DMS53 (cell line): ENCODE data around the gene APBB2.
A peak's percentile ranks its signal among the peaks of the same experiment; 100 is the strongest.
"Not testable (repeated sequence)": the region's sequence is repeated elsewhere in the genome, so short reads cannot be mapped to it uniquely, and the experiment has no call there.

ENCODE experiments used
- DNase-seq: peaks from one replicate; lab custom pipeline; 2025; lab: John Stamatoyannopoulos, UW

APBB2 gene

GRCh38 chr4:40825014-40825838 lies 389.1 kb downstream of the APBB2 start:
- DNase-seq, result peak; percentile 51

DNA sequence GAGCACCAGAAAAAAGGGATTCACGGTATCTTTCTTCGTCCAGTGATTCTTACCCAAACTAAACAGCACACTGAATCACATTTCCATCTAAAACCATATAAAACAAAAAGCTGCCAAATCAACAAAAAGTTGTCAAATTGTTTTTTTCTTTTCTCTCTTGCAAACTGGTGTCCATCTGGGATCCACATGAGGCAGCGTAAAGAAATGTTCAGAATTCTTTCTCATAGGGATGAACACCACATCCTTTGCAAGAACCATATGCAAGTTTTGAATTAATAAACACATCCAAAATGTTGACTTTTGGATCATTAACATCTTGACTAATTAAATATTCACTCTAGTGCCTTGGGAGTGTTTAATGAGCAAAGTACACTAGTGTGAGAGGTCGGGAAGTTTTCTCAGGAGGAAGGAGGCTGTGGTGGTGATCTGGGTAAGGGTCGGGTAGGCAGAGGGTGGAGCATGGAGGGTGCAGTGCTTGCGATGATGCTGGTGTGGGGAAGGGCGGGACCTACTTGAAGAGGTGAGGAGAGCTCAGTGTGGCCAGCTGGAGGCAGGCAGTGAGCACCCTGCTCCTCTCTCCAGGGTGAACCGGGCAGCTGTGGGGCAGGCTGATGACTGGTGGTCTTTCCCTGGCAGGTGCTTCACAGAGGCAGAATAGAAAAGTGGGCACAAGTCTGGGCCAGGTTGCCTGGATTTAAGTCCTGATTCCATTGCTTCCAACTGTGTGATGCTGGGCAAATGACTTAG lies 391.7 kb downstream of the APBB2 start:
- no peak for DNase-seq

- no peak for DNase-seq
Measured at GRCh38 chr4:40820101-40820500, 394.2 kb downstream of the APBB2 start.

GRCh38 chr4:40817157-40817556 lies 397.2 kb downstream of the APBB2 start:
- DNase-seq, result not testable (repeated sequence)

- no peak for DNase-seq
Measured at GRCh38 chr4:40812856-40813255, 401.5 kb downstream of the APBB2 start.

DNA sequence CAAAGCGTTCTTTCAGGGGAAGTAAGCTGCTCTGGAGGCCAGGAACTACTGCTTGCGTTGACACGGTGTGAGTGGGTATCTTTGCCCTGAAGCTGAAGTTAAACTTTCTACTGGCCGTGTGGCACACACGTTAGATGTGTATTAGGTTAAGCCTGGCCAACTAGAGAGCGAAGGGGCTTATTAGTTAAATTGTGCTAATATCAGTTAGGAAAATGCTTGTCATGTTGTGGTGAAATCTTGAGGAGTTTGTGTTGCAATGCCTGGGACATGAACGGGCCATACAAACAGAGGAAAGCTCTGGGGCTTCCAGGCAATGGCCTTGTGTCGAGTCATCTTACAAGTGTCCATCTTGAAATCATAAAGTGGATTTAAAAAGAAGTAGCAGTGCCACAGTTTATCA lies 402.0 kb downstream of the APBB2 start:
- DNase-seq, result no peak

DNA sequence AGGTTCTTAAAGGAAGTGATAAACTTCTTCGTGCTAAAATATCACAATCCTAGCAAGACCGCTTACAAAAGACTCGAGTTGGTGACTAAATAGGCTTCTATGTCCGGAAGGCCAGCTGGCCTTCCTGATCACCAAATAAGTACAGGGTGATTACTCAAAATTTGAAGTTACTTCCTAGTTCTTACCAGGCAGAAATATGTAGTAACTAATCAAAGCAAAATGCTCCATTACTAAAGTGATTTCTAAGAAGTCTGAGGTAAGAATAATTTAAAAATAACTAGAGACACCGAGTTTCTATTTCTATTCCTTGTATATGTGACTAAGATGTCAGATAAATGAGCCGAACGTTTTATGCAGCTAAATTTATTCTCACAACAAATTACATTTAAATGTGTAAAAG lies 402.4 kb downstream of the APBB2 start:
- no peak for DNase-seq

- DNase-seq, result no peak
Measured at GRCh38 chr4:40808926-40809457, 405.4 kb downstream of the APBB2 start.

DNA sequence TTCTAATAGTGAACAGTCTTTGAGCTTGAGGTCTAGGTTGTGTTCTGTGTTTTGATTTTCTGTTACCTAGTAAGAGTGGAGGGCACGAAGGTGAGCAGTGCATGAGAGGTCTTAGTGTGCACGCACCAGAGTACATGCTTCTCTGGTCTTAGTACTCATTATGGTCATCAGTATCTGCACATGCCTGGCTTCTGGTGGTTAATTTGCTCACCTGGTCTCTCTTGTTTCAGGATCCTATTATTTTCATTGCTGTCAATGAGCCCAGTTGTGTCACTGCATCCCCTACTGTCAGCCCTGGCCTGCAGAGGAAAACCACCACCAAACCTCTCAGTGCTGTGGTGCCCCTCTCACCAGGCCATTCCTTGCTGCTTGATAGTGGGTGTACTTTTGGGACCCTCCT lies 409.7 kb downstream of the APBB2 start:
- no peak for DNase-seq

- no peak for DNase-seq
Measured at GRCh38 chr4:40800064-40800463, 414.3 kb downstream of the APBB2 start.

- DNase-seq, result no peak
Measured at GRCh38 chr4:40789771-40790170, 424.6 kb downstream of the APBB2 start.

GRCh38 chr4:40789031-40789430 lies 425.3 kb downstream of the APBB2 start:
- DNase-seq, result no peak

DNA sequence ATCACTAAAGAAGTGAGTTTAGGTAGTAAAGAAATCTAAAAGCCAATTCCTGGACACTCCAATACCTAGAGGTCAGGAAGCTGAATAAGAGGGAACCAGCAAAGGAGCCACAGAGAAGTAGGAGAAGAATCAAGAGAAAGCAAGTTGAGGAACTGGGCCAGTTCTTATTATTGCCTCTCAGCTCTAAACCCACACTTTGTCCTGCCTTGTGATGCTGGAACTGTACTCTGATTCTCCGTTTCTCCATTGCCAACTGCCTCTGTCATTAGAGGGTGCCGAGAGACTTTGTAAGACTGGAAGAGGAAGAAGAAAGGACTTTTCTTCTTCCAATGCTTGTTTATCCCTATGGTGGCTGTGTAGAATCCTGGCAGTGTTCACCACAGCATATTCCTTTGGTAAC lies 426.0 kb downstream of the APBB2 start:
- no peak for DNase-seq

DNA sequence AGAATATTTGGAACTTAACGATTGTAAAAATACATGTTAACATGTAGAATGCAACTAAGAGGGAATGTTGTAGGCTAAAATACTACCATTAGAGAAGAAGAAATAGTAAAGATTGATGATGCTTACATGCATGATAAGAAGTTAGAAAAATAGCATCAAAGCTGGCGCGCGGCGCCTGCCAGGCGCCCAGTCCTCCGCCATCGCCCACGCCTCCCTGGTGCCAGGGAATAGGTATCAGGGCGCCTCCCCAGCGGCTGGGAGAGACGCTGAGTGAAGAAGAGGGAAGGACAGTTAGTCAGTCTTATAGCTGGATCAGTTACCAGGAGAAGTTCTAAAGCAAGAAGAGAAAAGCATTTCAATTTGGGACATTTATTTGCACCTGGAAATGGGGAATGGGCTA lies 428.6 kb downstream of the APBB2 start:
- DNase-seq, result no peak

- no peak for DNase-seq
Measured at GRCh38 chr4:40782876-40783275, 431.5 kb downstream of the APBB2 start.

GRCh38 chr4:40778090-40778489 lies 436.3 kb downstream of the APBB2 start:
- DNase-seq, result no peak

DNA sequence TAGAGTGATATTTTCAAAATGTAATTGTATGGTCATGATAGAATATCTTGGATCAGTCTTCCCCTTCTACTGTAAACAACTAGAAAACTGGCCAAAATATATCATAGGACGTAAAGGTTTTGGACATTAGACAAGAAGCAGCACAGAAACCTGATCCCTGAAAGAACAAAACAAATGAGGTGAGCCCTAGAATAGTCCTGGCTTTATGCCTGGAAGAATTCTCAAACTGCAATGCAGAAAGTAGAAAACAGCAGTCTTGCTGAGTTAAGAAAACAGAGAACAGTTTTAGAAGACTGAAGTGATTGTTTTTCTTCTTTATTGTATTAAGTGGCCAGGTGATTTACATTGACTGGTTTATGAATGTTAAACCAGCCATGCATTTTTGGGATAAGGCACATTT lies 445.1 kb downstream of the APBB2 start:
- DNase-seq, result no peak

DNA sequence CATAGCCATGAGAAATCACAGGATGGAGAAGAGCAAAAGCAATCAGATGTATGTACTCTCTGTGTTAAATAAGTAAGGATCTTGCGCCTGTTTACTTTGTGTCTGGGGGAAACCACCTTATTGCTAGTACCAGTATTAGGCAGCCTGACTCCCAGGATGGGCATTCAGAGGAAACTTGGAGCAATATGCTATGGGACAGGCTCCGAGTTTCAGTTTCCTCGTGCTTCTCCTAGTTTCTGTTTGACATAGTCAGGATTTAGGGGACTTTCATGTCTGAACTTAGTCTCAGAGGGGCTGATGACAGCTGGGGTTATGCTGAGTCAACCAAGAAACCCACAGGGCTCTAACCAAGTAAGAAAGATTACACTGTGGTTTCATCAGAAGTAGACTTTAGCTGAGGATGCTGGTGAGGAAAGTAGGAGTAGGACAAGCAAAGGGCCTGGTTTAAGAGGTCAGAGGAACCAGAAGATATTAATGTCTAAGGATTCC lies 451.1 kb downstream of the APBB2 start:
- no peak for DNase-seq
